GM21447 (cell line): ENCODE results near the gene NUDT3.

Experiments
- ATAC-seq: cut with Tn5 transposase; IDR thresholded peaks from one replicate; pipeline ENCODE4 v1.9.1; 2021; ENCODE audit not compliant: unreplicated experiment

The NUDT3 gene

DNA sequence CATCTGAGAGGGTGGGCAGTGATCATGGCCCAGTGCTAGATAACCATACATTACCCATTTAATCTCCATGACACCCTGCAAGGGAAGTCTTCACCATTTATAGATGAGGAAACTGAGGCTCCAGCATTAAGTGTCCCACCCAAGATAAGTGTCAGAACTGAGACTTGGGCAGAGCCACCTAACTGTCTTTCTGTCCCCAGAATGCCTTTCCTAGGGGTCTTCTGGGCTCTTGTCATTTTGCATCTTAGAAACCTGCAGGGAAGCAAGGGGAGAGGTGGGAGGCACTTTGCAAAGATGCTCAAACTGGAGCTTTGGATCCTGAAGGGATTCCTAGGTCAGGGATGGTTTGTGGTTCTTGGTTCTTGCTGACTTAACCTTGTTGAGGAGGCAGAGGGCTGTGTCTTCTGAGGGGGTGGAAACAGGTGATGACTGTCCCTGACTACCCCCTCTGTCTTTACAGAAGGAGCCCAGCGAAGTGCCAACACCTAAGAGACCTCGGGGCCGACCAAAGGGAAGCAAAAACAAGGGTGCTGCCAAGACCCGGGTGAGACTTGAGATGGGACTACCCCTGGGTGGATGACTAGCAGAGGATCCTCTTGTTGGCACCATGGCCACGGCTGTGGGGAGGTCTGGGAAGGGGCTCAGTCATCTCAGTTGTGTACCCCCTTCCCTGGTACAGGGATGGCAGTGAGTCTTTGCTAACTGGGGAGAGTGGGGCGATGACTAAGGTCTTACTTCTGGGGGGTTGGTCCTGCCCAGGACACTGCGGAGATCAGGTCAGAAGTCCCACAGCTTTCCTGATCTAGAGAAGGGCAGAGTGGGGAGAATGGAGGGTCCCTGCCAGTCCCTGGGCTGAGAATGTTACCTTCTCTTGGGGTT, 150.0 kb downstream of the NUDT3 start:
- ATAC-seq, result no peak

DNA sequence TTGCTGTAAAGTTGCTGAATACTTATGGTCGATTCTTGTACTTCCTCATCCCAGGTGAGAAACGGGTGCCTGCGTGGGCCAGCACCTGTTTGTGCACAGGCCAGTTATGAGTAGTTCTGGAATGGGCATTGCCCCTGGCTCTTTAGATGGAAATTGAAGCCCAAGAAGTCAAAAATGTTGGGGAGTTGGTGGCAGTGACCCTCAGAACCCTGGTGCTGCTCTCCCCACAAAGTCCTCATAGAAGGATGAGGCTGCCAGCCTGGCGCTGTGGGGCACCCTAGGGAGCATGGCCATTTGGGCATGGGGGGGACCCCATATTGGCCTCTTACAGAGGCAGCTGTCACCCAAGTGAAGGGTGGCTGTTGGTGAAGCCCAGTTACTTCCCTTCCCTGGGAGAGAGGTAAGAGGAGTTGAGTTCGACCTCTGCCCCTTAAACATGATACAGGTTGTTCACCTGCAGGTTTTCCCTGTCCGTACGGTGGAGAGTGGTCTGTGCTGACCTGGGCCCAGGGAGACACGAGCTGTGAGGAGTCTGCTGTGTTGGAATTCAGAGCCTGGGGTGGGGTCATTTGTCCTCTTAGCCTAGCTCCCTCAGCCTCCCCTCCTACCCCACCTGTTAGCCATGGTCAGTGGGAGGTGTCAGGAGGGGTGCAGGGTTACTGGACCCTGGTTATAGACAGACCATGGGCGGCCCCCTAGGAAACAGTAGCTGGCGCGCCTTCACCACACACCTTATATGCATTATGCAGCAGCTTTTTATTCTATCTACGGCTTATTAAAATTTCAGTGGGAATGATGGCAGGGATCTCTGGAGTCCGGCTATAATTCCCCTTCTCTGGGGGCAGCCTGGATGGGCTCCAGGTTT, 150.9 kb downstream of the NUDT3 start:
- no peak for ATAC-seq

DNA sequence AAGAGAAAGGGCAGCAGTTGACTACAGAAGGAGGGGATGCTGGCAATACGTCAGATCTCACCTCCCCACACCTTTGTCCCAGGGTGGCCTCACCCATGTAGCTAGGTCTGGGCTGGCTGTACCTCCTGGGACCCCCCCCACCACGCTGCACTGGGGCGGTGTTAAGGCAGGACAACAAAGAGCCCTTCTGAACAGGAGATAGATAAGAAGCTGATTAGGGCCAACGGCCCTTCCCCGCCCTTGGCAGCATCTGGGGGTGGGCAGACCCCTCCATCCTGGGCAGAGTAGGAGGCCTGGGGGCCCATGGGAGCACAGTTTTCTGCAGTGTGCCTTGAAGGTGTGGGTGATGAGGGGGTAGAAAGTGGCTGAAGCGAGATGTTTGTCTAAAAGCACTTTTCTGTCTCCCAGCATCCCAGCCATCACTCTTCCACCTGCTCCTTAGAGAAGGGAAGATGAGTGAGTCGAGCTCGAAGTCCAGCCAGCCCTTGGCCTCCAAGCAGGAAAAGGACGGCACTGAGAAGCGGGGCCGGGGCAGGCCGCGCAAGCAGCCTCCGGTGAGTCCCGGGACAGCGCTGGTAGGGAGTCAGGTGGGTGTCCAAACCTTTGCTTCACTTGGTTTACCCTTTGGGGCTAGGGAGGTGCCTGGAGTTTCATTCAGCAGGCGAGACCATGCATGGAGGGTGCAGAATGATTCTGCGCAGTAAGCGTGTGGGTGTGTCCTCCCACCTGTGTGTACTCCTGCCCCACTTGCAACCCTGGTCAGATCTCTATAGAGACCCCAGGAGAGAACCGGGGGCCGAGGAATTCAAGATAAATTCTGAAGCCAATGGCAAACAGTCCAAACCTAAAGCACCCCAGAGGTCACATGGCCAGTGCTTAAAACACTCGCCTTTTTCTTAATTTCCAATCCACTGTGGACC, 151.9 kb downstream of the NUDT3 start:
- ATAC-seq, result no peak

DNA sequence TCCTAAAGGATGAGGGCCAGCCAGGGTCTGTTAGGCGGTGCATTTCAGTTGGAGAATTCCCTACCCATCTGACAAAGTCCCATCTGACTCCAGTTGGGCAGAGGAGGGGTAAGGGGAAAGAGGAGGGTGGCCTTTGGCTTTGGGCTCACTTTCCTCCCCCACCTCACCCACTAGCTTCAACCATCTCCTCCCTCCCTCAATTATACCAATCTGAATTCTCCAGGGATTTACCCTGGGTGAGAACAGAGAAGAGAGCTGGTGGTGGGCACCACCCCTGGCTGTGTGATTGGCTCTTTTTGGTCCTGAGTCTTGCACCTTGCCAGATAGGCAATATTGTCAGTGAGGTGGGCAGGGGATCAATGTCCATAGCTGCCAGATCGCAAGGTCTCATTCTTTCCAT, 152.6 kb downstream of the NUDT3 start:
- no peak for ATAC-seq

DNA sequence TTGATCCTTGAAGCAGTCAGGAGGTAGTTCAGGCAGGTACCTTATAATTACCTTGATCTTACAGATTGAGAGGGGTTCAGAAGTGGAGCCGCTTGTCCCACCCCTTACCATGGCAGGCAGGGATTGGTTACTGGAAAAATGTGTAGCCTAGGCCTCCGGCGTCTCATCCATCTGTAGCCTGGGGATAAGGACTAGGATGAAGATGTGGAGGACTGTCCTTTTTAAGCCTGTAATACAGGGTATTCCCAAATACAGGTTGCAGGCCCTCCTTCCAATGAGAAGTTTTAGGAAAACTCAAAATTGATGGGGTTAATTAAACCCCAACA, 153.0 kb downstream of the NUDT3 start:
- ATAC-seq, result no peak

DNA sequence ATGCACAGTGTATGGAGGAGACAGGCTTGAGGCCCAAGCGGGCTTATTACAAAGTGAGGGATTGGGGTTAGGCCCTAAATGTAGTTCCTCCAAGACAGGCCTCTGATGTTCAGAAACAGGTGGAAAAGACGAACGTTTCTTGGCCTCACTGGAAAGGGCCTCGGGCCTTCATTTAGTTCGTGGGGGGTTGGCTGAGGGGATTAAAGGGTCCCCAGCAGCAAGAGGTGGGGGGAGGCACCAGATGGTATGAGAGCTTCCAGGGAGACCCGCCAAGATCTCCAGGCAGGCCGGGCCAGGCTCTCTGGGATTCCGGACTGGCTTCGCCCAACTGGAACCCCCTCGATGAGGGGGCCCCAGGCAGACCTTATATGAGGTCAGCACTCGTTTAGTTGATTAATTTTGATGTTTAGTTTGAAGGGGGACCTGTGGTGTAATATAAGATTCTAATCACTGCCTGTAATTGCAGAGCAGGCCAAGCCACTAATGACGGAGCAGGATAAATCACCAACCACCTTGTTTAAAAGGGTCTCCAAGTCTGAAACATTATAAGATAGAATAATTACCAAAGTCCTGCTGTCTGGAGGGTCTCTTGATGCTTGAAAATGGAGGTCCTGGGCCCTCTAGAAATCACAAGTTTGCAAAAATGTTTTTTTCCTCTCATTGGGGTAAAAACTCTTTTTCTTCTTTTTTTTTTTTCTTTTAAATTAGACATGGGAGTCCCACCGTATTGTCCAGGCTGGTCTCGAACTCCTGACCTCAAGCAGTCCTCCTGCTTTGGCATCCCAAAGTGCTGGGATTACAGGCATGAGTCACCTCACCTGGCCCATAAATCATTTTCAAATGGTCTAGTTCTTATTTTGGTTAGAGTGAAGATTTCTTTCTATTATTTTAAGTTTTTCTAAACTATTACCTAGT, 153.6 kb downstream of the NUDT3 start:
- no peak for ATAC-seq

DNA sequence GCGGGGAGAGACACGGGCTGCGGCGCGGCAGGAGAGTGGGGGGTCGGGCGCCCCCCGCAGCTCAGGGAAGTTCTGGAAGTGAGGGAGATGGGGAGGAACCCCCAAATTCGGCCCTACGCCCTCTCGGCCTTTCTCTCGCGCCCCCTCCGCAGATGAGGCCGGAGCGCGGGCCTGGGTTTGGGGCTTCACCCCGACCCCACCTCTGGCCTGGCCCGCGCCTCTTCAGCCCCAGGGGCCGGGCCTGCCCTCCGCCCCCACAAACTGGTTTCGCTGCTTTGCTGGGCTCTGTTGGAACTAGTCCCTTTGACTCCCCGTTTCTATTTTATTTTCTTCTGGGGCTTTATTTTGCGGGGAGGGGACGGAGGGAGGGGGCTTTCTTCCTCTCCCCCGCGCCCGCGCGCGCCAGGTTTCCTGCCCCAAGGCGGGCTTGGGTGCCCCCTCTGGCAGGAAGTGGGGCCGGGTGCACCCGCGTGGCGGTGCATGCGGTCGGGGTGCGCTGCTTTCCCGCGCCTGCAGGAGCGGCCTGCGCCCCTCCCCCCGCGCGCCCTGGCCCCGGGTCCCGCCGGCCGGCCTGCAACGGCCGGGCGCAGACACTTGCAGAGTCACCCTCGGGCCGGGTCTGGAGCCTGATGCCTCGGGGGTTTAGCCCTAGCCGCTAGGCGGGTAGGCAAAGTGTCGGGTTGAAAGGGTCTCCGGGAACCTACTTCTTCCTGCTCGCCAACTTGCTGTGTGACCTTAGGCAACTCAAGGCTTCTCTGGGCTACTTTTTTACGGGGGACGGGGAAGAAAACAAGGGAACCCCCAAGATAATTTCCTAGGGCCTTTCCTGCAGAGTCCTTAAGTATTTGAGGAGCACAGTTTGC, 154.5 kb downstream of the NUDT3 start:
- no peak for ATAC-seq

DNA sequence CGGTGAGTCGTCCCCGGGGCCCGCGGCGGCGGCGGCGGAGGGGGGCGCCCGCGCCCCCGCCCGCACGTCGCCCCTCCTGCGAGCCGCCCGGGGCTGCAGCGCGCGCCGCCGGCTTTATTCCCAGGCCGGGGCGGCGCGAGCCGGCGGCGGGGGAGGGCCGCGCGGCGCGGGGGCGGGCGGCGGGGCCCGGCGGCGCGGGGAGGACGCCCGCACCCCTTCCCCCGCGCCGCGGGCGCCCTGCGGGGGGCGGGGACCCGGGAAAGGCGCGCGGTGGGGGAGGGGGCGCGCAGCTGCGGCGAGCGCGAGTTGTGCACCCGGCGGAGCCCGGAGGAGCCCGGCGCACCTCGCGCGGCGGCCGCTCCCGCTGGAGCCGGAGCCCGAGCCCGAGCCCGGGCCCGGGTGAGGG, 155.2 kb downstream of the NUDT3 start:
- peak; percentile 2 for ATAC-seq

DNA sequence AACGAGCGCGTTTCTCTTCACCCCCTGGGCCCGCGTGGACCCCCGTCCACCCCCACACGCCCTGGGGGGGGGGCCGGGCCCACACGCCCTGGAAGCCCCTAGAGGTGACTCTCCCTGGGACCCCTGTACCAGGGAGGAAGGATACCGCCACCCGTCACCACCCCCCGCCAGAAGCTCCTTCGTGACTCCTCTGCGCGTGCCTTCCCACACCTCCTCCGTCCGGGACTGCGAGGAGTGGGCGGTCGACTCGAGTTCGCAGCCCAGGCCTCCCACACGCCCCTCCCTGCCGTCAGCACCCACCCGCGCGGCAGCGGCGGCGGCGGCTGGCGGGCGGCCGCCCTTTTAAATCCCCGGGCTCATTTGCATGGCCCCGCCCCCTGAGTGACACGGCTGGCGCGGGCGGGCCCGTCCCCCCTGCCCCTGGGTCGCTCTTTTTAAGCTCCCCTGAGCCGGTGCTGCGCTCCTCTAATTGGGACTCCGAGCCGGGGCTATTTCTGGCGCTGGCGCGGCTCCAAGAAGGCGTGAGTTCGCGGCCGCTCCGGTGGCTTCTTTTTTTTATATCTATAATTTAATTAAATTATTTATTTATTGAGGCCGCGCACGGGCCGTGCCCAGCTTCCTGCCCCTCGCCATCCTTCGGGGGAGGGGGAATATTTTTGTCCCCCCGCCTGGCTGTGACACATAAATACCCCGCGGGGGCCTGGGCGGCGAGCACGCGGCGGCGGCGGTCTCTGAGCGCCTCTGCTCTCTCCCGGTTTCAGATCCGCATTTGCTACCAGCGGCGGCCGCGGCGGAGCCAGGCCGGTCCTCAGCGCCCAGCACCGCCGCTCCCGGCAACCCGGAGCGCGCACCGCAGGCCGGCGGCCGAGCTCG, 155.8 kb downstream of the NUDT3 start, which contains the start of gene HMGA1:
HMGA1 (plus strand) TSS at position 431 of the 873 bp plus-strand sequence. CDS start 3,908 bp downstream, outside the sequence.
- peak; percentile 56 for ATAC-seq

DNA sequence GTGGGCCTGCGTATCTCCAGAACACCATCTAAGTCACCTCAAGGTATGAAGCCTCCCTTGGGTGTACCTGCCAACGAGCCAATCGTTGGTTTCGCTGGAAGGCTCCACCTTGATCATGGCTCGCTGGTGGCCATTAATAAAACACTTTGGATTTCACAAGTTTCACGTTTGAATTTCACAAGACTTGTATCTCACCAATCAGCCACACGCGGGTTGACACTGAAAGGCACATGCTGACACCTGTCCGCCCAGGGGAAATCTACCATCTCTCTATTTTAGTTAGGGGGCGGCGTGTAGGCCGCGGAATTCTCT, 156.4 kb downstream of the NUDT3 start:
- peak; percentile 4 for ATAC-seq

DNA sequence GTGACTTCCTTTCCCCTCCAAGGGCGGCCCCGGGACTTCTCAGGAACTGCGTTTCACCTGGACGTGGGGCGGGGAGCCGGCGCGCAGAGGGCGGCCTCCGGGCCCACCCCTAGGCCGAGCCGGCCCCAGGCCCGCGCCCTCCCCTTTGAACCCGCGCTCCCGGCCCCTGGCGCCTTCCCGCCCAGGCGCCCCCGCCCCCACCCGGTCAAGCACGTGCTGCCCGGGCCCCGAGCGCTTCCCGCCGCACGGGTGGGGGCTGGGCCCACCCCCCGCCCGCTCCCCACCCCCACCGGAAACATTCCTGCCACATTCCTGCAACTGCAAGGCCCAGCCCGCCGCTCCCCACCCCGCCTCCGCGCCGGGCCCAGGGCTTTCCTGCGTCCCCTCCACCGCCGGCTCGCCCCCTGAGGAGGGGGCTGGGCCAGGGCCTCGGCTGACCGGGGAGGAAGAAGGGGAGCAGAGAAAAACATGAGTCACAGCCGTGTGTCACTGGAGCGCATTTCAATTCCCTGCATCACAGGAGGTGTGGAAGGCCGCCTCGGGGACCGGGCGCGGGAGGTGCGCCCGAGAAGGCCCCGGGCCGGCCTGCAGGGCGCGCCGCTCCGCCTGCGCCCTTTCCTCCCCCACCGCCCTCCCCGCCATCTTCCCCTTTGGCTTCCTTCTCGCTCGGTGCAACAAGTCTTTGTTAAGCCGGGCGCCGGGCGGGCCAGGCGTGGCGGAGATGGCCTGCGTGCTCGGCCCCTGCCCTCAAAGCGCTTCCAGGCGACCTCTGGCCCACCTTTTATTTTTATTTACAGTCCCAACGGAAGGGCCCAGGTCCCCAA, 156.9 kb downstream of the NUDT3 start:
- peak; percentile 1 for ATAC-seq

DNA sequence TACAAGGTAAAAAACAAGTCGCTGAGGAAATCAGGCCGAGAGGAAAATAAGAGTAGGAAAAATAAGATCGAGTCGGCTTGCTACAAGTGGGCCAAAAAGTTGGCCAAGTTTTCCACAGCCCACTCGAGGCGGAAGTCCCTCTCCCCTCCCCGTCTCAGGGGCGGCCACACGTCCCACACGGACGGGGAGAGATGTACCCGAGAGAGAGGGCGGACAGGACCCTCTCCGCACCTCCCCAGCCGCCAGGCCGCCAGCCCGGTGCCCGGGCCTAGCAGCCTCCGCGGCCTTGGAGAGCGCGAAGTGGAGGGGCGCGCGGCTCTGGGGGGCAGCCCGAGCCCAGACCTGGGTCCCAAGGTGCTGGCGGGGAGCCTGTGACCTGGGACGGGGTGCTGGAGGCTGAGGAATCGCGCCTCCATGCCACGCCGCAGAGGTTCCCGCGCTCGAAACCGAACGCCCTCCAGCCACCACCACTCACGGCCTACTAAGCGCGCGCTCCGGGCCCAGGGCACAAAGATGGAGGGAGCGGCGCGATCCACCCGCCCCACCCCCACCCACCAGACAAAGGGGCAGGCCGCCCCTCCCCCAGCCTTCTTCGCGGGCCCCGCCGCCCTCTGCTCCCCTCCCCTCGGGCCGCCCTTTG, 157.7 kb downstream of the NUDT3 start:
- no peak for ATAC-seq

DNA sequence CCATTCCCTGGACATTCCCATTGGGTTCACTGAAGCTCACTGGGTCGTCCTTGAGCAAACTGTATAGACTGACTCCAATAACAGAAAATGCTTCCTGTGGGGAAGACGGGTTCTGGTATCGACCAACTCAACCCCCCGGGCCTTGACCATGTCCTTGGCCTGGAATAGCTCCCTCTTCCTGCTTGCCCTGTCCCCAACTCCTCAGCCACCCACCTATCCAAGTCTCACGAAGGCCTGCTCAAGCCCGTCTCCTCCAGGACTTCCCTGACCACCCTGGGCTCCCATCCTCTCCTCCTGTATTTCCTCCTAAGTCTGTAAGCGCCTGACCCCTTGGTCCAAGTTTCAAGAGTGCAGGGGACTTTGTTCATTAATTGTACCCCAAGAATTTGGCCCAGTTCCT, 158.6 kb downstream of the NUDT3 start:
- no peak for ATAC-seq

DNA sequence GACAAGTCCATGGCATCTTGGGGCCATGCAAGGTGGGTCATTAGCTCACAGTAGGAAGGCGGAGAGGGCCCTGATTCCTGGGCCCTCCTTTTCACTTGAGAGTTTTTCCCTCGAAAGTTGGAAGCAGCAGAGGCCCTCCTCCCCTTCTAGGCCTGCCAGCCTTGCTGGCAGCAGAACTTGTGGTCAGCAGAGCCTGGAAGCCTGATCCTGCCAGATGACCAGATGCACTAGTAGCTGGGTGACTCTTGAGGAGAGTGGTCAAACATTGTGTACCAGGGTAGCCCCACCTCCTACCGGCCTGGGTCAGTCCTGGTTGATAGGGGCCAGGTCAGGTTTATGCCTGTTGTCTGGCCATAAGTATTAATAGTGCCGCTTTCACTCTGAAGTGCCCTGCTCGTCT, 159.6 kb downstream of the NUDT3 start:
- ATAC-seq, result no peak

DNA sequence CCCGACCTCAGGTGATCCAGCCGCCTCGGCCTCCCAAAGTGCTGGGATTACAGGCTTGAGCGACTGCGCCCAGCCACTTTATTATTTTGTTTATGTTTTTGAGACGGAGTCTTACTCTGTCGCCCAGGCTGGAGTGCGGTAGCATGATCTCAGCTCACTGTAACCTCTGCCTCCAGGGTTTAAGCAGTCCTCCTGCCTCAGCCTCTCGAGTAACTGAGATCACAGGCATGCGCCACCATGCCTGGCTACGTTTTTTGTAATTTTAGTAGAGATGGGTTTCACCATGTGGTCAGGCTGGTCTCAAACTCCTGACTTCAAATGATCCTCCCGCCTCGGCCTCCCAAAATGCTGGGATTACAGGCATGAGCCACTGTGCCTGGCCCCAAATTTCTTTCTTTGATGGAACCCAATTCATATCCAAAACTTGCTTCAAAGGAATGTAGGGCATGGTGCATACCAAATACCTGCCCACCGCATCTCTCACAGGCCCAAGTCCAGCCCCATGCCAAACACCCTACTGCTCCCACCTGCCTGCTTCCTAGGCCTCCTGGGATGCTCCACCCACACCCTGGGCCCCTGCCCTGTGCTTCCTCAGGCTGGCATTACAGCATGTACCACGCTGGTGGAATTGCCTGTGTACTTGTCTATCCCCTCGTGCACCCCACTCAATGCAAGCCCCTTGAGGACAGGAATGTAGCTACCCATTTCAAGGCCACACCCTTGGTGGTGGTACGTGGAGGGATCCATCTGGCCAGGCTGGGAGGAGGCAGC, 160.7 kb downstream of the NUDT3 start:
- no peak for ATAC-seq
